ENCODE measurements around the gene EIF6.

DNA sequence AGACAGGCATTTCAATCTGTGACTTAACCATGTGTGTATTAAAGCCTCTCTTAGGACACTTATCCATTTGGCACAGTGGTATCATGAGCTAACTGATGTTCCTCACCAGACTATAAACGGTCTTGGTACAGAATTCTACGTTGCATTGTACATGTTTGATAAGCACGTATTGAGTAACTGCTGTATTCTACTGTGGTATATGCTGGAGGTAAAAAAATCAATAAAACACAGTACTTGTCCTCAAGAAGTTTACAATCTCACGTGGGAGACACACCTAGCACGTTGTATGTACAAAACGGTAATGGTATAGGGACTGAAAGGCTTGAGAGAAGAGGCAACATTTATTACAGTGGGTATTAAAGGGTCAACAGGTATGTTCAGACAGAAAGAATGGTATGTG lies 40.8 kb upstream of the EIF6 start:
- TF ChIP-seq POLR2AphosphoS5 (IDR thresholded peaks at IDR 0.05; ENCODE audit: low read depth, low read length) = no peak
- TF ChIP-seq POLR2A (IDR thresholded peaks at IDR 0.05; ENCODE audit: low read depth, low read length) = no peak
- TF ChIP-seq TAF1 (IDR thresholded peaks at IDR 0.05; ENCODE audit: borderline replicate concordance, low read depth, low read length) = no peak

All from GM12892 (cell line).